ENCODE data around the gene TTC29.
"Not testable (repeated sequence)": the region's sequence is repeated elsewhere in the genome, so short reads cannot be mapped to it uniquely, and the experiment has no call there.

Gene TTC29

DNA sequence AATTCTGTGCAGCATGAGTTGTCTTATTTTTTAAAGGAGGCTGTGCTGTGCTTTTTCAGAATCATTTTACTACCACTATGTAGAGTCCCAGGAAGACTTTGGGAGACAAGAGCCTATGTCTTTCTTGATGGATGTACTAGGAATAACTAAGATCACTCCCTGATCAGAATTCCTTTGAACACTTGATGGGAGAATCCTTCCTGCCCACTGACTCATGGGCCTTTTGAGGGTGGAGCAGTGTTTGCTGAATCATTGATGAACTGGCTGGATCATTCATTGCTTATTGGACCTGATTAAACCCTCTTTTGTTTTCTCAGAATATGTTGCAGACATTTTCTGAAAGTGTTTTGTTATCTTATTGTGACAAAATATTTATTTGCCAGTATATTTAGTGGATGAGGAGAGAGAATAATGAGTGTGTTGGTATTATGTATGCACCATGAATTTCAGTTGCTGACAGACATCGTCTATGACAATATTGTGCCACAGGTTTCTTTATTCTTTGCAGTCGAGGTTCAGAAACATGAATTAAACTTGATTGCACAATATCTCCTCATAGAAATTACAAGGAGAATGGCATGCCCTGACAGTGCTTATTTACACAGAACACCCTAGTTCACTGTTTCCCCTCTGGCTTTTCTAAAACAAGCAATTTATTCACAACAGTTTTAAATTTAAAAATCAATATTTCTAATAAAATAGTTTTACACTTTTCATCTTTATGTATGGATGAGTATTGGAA is 270.7 kb downstream of the TTC29 start:
- DNase-seq, result no peak

DNA sequence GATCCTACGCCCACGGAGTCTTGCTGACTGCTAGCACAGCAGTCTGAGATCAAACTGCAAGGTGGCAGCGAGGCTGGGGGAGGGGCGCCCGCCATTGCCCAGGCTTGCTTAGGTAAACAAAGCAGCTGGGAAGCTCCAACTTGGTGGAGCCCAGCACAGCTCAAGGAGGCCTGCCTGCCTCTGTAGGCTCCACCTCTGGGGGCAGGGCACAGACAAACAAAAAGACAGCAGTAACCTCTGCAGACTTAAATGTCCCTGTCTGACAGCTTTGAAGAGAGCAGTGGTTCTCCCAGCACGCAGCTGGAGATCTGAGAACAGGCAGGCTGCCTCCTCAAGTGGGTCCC is 281.7 kb downstream of the TTC29 start:
- not testable (repeated sequence) for DNase-seq

DNA sequence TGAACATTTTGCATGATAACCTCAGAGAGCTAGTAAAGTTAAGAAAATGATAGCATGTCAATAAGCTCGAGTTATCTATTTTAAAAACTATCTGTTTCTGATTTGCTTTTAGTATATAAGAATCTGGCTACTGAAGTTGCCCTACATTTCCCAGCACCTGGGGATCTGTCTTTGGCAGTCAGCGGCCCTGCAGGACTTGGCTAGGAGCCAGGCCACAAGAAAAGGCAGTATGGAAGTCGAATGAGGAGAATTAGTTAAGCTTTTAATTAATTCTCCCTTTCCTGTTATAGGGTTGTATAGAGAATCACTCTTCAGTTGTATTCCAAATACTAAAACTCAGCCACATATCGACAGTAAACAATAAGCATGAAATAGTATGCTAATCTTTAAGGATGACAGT is 284.3 kb downstream of the TTC29 start:
- DNase-seq, result no peak
